Esophagus muscularis mucosa (tissue), 4 donors: ENCODE measurements around the gene ZSCAN10. TPM values are rescaled to one million over a fixed set of nuclear protein-coding genes. Genes with fewer than 3 reads are reported as not detected.

Source experiments
- DNase-seq: peaks from one replicate; pipeline ENCODE4 v3.0.0-alpha.2; 2017; ENCODE audit errors: extremely low spot score
- H3K27ac ChIP-seq, 4 donors: fragments of 200-600 bp; sonication (generic); replicated peaks in 1 of 4; 1 replicate in 3 of 4; 2 replicates in 1 of 4; pipeline ENCODE4 v1.5.1; 2016 to 2019; ENCODE audit warnings: mild to moderate bottlenecking in 1 of 4
- H3K27me3 ChIP-seq, 4 donors: fragments of 200-600 bp; sonication (generic); one replicate each; pipeline versions ENCODE4 v1.5.1 to v1.6.0; 2016 to 2019
- H3K36me3 ChIP-seq, 4 donors: fragments of 200-600 bp; sonication (generic); one replicate each; pipeline ENCODE4 v1.5.1; 2016 to 2019
- H3K4me1 ChIP-seq, 4 donors: fragments of 200-600 bp; sonication (generic); one replicate each; pipeline ENCODE4 v1.5.1; 2016 to 2019
- H3K4me3 ChIP-seq, 4 donors: fragments of 200-600 bp; sonication (generic); 1 replicate in 2 of 4; 2 replicates in 2 of 4; pipeline ENCODE4 v1.5.1; 2016 to 2019; ENCODE audit warnings: mild to moderate bottlenecking in 4 of 4, moderate library complexity in 1 of 4
- H3K9me3 ChIP-seq, 4 donors: fragments of 200-600 bp; sonication (generic); 1 replicate in 3 of 4; 2 replicates in 1 of 4; pipeline ENCODE4 v1.5.1; 2016 to 2019
- CTCF ChIP-seq, 3 experiments: fragments of 200-600 bp in 2 of 3; fragments of 450-650 bp in 1 of 3; sonication (generic) in 2 of 3; IDR thresholded peaks; one replicate each; pipeline ENCODE4 v1.5.1; 2017 to 2019; ENCODE audit warnings: antibody characterized with exemption in 3 of 3, mild to moderate bottlenecking in 2 of 3, moderate library complexity in 1 of 3
- EP300 ChIP-seq: sonication (generic); formaldehyde crosslinking; IDR thresholded peaks from one replicate; pipeline ENCODE4 v1.6.1; 2017; ENCODE audit warnings: antibody characterized with exemption
- POLR2A ChIP-seq: fragments of 450-650 bp; IDR thresholded peaks from one replicate; pipeline ENCODE4 v1.6.1; 2017; ENCODE audit warnings: antibody characterized with exemption, moderate library complexity, mild to moderate bottlenecking, low read depth
- POLR2AphosphoS5 ChIP-seq, 2 donors: sonication (generic); formaldehyde crosslinking; IDR thresholded peaks; one replicate each; pipeline ENCODE4 v1.6.1; 2017; ENCODE audit warnings: antibody characterized with exemption in 2 of 2
- WGBS: methylation state at CpG from one replicate; pipeline ENCODE4 v1.1.5; 2018; 5-methylcytosine and 5-hydroxymethylcytosine counted together
- intact Hi-C: fragments of 100-400 bp; cut with DNase I; formaldehyde crosslinking; loops from one replicate; pipeline ENCODE4 v1.15.1; 2023
- total RNA-seq, 4 donors: library from RNA; depleted of rRNA; stranded (reverse); fragments of >200 nt; gene quantifications; one replicate each; pipeline versions ENCODE4 v1.1.0 to v1.2.1, GENCODE V29; 2016

ZSCAN10 gene
- total RNA-seq, 4 donors from 2014 or later = not detected

- intact Hi-C loops = no loop called here
- DNase-seq = no peak
- Histone ChIP-seq H3K27me3 (no peaks in the 10 kb centered on the region), H3K36me3 (peaks cover 11 to 62% (median 53%) of the 10 kb centered on the region in 4 donors), H3K4me3 (no peak overlapping the region), H3K4me1 (peaks cover 26 to 43% (median 33%) of the 10 kb centered on the region in 4 donors), H3K9me3 (no peaks in the 10 kb centered on the region), H3K27ac (no peak overlapping the region)
- no peak for TF ChIP-seq EP300
- TF ChIP-seq POLR2A = no peak
- no peak for TF ChIP-seq CTCF (IDR thresholded peaks at IDR 0.05)
- no peak for TF ChIP-seq POLR2AphosphoS5 (IDR thresholded peaks at IDR 0.05)
- WGBS = 68% methylated on average over 5 of the region's 14 CpGs
These were observed 16.5 kb upstream of the ZSCAN10 start for GRCh38 chr16:3115561-3115960.

GRCh38 chr16:3115003-3115402 lies 15.9 kb upstream of the ZSCAN10 start:
- H3K4me3 ChIP-seq = no peak overlapping the region
- no peaks in the 10 kb centered on the region for H3K9me3 ChIP-seq
- no peaks in the 10 kb centered on the region for H3K27me3 ChIP-seq
- H3K27ac ChIP-seq = no peak overlapping the region
- H3K36me3 ChIP-seq = peaks cover 8 to 57% (median 48%) of the 10 kb centered on the region in 4 donors
- 90% methylated on average over 12 of the region's 12 CpGs for WGBS
- H3K4me1 ChIP-seq = peaks cover 26 to 43% (median 33%) of the 10 kb centered on the region in 4 donors
- TF ChIP-seq EP300 = no peak
- TF ChIP-seq POLR2AphosphoS5 (IDR thresholded peaks at IDR 0.05) = no peak
- TF ChIP-seq CTCF (IDR thresholded peaks at IDR 0.05) = no peak
- TF ChIP-seq POLR2A = no peak
- no peak for DNase-seq
- intact Hi-C loops = no loop called here

GRCh38 chr16:3113765-3114479 lies 14.8 kb upstream of the ZSCAN10 start:
- intact Hi-C loops = no loop called here
- TF ChIP-seq POLR2AphosphoS5 (IDR thresholded peaks at IDR 0.05) = no peak
- 38% methylated on average over 7 of the region's 17 CpGs for WGBS

GRCh38 chr16:3112881-3113574 lies 13.9 kb upstream of the ZSCAN10 start:
- 8% methylated on average over 18 of the region's 19 CpGs for WGBS
- Histone ChIP-seq H3K4me3 (peak overlapping the region; percentile 60 to 76 (median 72)), H3K27me3 (no peaks in the 10 kb centered on the region), H3K36me3 (peaks cover 0 to 37% (median 28%) of the 10 kb centered on the region in 4 donors), H3K9me3 (no peaks in the 10 kb centered on the region), H3K27ac (peak overlapping the region; percentile 68 to 77 (median 74)), H3K4me1 (peaks cover 26 to 43% (median 33%) of the 10 kb centered on the region in 4 donors)
- TF ChIP-seq POLR2A = no peak
- no peak for TF ChIP-seq POLR2AphosphoS5 (IDR thresholded peaks at IDR 0.05)
- no peak for TF ChIP-seq CTCF (IDR thresholded peaks at IDR 0.05)
- no peak for TF ChIP-seq EP300
- no peak for DNase-seq
- intact Hi-C loops = no loop called here

More at GRCh38 chr16:3113765-3114479, 14.8 kb upstream of the ZSCAN10 start:
- Histone ChIP-seq H3K4me1 (peaks cover 26 to 43% (median 33%) of the 10 kb centered on the region in 4 donors), H3K36me3 (peaks cover 0 to 46% (median 37%) of the 10 kb centered on the region in 4 donors), H3K4me3 (peak overlapping the region; percentile 60 to 76 (median 72)), H3K9me3 (no peaks in the 10 kb centered on the region), H3K27ac (peak overlapping the region in 3 of 4 donors; percentile 68 to 77 (median 71)), H3K27me3 (no peaks in the 10 kb centered on the region)
- DNase-seq = no peak
